H1 (cell line): ENCODE data around the gene BLNK. TPM values are rescaled to one million over a fixed set of nuclear protein-coding genes. Genes with fewer than 3 reads are reported as not detected.
A peak's percentile ranks its signal among the peaks of the same experiment; 100 is the strongest.

Experiments used
- CTCF ChIA-PET: fragments of 300-600 bp; sonication (Branson Sonifier 250); formaldehyde crosslinking; loops from one replicate; lab custom pipeline; 2021; ENCODE audit not compliant: partially characterized antibody; lab: Charles Lee
- POLR2A ChIA-PET: fragments of 300-600 bp; sonication (Branson Sonifier 250); formaldehyde crosslinking; loops from one replicate; lab custom pipeline; 2021; ENCODE audit warnings: inconsistent platforms; ENCODE audit not compliant: partially characterized antibody; lab: Charles Lee
- DNase-seq, 2 experiments: peaks; one replicate each; pipeline versions ENCODE4 v3.0.0 to v3.0.0-alpha.2; 2010 to 2022; ENCODE audit warnings: low spot score in 2 of 2, low read depth in 1 of 2, mixed read lengths in 1 of 2
- FAIRE-seq: peaks from 2 replicates; lab custom pipeline; 2011; peaks lifted over from hg19 to GRCh38; lab: Jason Lieb, UNC
- H2AFZ ChIP-seq: 2 replicates; pipeline ENCODE4 v1.8.1; 2012; ENCODE audit warnings: low read length, inconsistent platforms
- H2AK5ac ChIP-seq: 2 replicates; pipeline ENCODE4 v1.6.1; 2013; ENCODE audit warnings: low read depth, low read length
- H2BK120ac ChIP-seq: replicated peaks from 2 replicates; pipeline ENCODE3; 2013; ENCODE audit warnings: low read depth, low read length, inconsistent platforms
- H2BK12ac ChIP-seq: 2 replicates; pipeline ENCODE4 v1.6.1; 2013; ENCODE audit warnings: low read depth, low read length
- H2BK15ac ChIP-seq: 2 replicates; pipeline ENCODE4 v1.6.1; 2013; ENCODE audit warnings: low read length
- H2BK20ac ChIP-seq: 2 replicates; pipeline ENCODE4 v1.6.1; 2013; ENCODE audit warnings: low read length
- H2BK5ac ChIP-seq: 2 replicates; pipeline ENCODE4 v1.6.1; 2013; ENCODE audit warnings: low read depth, low read length
- H3K14ac ChIP-seq: 2 replicates; pipeline ENCODE4 v1.6.1; 2013; ENCODE audit warnings: inconsistent platforms; ENCODE audit not compliant: insufficient read length
- H3K18ac ChIP-seq: 2 replicates; pipeline ENCODE4 v1.6.1; 2013; ENCODE audit warnings: low read length; ENCODE audit errors: extremely low read depth
- H3K23ac ChIP-seq: 2 replicates; pipeline ENCODE4 v1.6.1; 2013; ENCODE audit warnings: inconsistent platforms; ENCODE audit not compliant: insufficient read length
- H3K23me2 ChIP-seq: 2 replicates; pipeline ENCODE4 v1.6.1; 2013; ENCODE audit warnings: low read depth, low read length
- H3K27ac ChIP-seq: 2 replicates; pipeline ENCODE4 v1.6.1; 2011; ENCODE audit warnings: low read depth, low read length, inconsistent platforms
- H3K27me3 ChIP-seq, 4 experiments: replicated peaks in 1 of 4; 1 replicate in 1 of 4; 2 replicates in 3 of 4; pipeline versions ENCODE4 v1.6.1 to v1.8.1; 2011 to 2013; ENCODE audit warnings: low read length in 3 of 4, mild to moderate bottlenecking in 3 of 4, inconsistent platforms in 2 of 4, mixed read lengths in 2 of 4, moderate library complexity in 1 of 4; ENCODE audit not compliant: control insufficient read depth in 3 of 4, insufficient read depth in 3 of 4; ENCODE audit errors: extremely low read depth in 1 of 4
- H3K36me3 ChIP-seq, 4 experiments: 2 replicates each; pipeline versions ENCODE4 v1.6.1 to v1.8.1; 2011 to 2013; ENCODE audit warnings: mild to moderate bottlenecking in 4 of 4, low read length in 3 of 4, moderate library complexity in 2 of 4, control low read depth in 1 of 4, inconsistent platforms in 1 of 4; ENCODE audit not compliant: insufficient read depth in 4 of 4, control insufficient read depth in 2 of 4
- H3K4ac ChIP-seq: replicated peaks from 2 replicates; pipeline ENCODE3; 2013; ENCODE audit warnings: low read length, low read depth, mixed read lengths, inconsistent platforms; ENCODE audit not compliant: insufficient read length
- H3K4me1 ChIP-seq, 4 experiments: replicated peaks in 1 of 4; 1 replicate in 1 of 4; 2 replicates in 3 of 4; pipeline versions ENCODE4 v1.6.1 to v1.8.1; 2011 to 2013; ENCODE audit warnings: low read length in 3 of 4, inconsistent platforms in 2 of 4, mixed read lengths in 1 of 4; ENCODE audit not compliant: insufficient read depth in 4 of 4, control insufficient read depth in 3 of 4
- H3K4me2 ChIP-seq, 2 experiments: 2 replicates each; pipeline versions ENCODE4 v1.6.1 to v1.8.1; 2011 to 2013; ENCODE audit warnings: low read depth in 2 of 2, low read length in 2 of 2, control low read depth in 1 of 2, inconsistent platforms in 1 of 2, mild to moderate bottlenecking in 1 of 2; ENCODE audit not compliant: insufficient read depth in 1 of 2
- H3K4me3 ChIP-seq, 4 experiments: fragments of 200-600, 300-600 bp in 1 of 4; sonication (generic), shearing (Covaris generic), sonication (Bioruptor Twin) in 1 of 4; 2 replicates each; pipeline versions ENCODE4 v1.5.1 to v1.8.1; 2011 to 2016; ENCODE audit warnings: low read length in 4 of 4, low read depth in 3 of 4, control low read depth in 2 of 4, inconsistent platforms in 2 of 4, mild to moderate bottlenecking in 2 of 4, mixed read lengths in 1 of 4, moderate library complexity in 1 of 4; ENCODE audit not compliant: insufficient read depth in 2 of 4; ENCODE audit errors: extremely low read depth in 1 of 4
- H3K56ac ChIP-seq: replicated peaks from 2 replicates; pipeline ENCODE3; 2013; ENCODE audit warnings: low read depth, mild to moderate bottlenecking, mixed read lengths, low read length, inconsistent platforms; ENCODE audit not compliant: insufficient read length
- H3K79me1 ChIP-seq: 2 replicates; pipeline ENCODE4 v1.6.1; 2013; ENCODE audit warnings: low read depth, low read length, control low read depth
- H3K79me2 ChIP-seq, 2 experiments: 2 replicates each; pipeline versions ENCODE4 v1.6.1 to v1.8.1; 2012 to 2013; ENCODE audit warnings: low read length in 2 of 2, mild to moderate bottlenecking in 2 of 2, inconsistent platforms in 1 of 2; ENCODE audit not compliant: insufficient read depth in 2 of 2, control insufficient read depth in 1 of 2
- H3K9ac ChIP-seq, 4 experiments: replicated peaks in 1 of 4; 1 replicate in 1 of 4; 2 replicates in 3 of 4; pipeline versions ENCODE4 v1.6.1 to v1.8.1; 2011 to 2013; ENCODE audit warnings: low read depth in 3 of 4, low read length in 3 of 4, control low read depth in 2 of 4, mild to moderate bottlenecking in 2 of 4, moderate library complexity in 2 of 4, inconsistent platforms in 1 of 4; ENCODE audit errors: extremely low read depth in 1 of 4
- H3K9me3 ChIP-seq, 2 experiments: 2 replicates each; pipeline versions ENCODE4 v1.6.1 to v1.8.1; 2012 to 2013; ENCODE audit warnings: mild to moderate bottlenecking in 2 of 2, moderate library complexity in 2 of 2, control low read depth in 1 of 2, inconsistent platforms in 1 of 2, low read depth in 1 of 2, low read length in 1 of 2, mixed read lengths in 1 of 2; ENCODE audit not compliant: insufficient read depth in 2 of 2
- H4K20me1 ChIP-seq, 2 experiments: replicated peaks in 1 of 2; 2 replicates each; pipeline versions ENCODE3 to v1.8.1; 2011 to 2013; ENCODE audit warnings: inconsistent platforms in 2 of 2, low read length in 2 of 2, mild to moderate bottlenecking in 1 of 2; ENCODE audit not compliant: insufficient read depth in 2 of 2, control insufficient read depth in 1 of 2
- H4K5ac ChIP-seq: 2 replicates; pipeline ENCODE4 v1.6.1; 2013; ENCODE audit warnings: low read length, low read depth, mixed read lengths, inconsistent platforms; ENCODE audit not compliant: insufficient read length
- H4K8ac ChIP-seq: 2 replicates; pipeline ENCODE4 v1.8.0; 2013; ENCODE audit warnings: mild to moderate bottlenecking, moderate library complexity, low read length, inconsistent platforms; ENCODE audit not compliant: insufficient read depth; ENCODE audit errors: extremely low read depth
- H4K91ac ChIP-seq: replicated peaks from 2 replicates; pipeline ENCODE3; 2013; ENCODE audit warnings: low read length, mixed read lengths, inconsistent platforms; ENCODE audit not compliant: insufficient read length
- WGBS, 2 experiments: shearing (Covaris generic) in 1 of 2; methylation state at CpG; one replicate each; pipeline versions ENCODE4 v1.1.6 to v1.1.7; 2013 to 2015; ENCODE audit warnings: low lambda C conversion rate in 2 of 2, mixed read lengths in 2 of 2, inconsistent platforms in 1 of 2, low coverage in 1 of 2, missing lambda C conversion rate in 1 of 2; ENCODE audit not compliant: insufficient replicate concordance in 2 of 2, insufficient coverage in 1 of 2, insufficient read length in 1 of 2; ENCODE audit errors: extremely low coverage in 1 of 2, missing lambda C conversion rate in 1 of 2; 5-methylcytosine and 5-hydroxymethylcytosine counted together
- polyA plus RNA-seq, 7 experiments: library from polyadenylated mRNA; depleted of rRNA in 3 of 7; stranded (reverse) in 5 of 7; unstranded in 2 of 7; fragments of >200 nt in 5 of 7; fragments of 200-250 nt in 2 of 7; gene quantifications; 1 replicate in 5 of 7; 2 replicates in 1 of 7; 4 replicates in 1 of 7; pipeline versions ENCODE4 v1.2.1 to v1.2.3, GENCODE V29; 2011 to 2013; ENCODE audit warnings: missing spikeins in 2 of 7, mixed read lengths in 2 of 7
- total RNA-seq: library from RNA; stranded (reverse); fragmentation: NEBNext Ultra II Directional; extraction: Animal tissue kit (Norgen Biotek cat#: 25700); gene quantifications from 2 replicates; pipeline ENCODE4 v1.2.1, GENCODE V29; 2021

The BLNK gene
- total and polyA plus RNA-seq, 2 of the 8 experiments (the other 6 are each of a cell fraction or from before 2014, with no cell fraction given) = not detected

DNA sequence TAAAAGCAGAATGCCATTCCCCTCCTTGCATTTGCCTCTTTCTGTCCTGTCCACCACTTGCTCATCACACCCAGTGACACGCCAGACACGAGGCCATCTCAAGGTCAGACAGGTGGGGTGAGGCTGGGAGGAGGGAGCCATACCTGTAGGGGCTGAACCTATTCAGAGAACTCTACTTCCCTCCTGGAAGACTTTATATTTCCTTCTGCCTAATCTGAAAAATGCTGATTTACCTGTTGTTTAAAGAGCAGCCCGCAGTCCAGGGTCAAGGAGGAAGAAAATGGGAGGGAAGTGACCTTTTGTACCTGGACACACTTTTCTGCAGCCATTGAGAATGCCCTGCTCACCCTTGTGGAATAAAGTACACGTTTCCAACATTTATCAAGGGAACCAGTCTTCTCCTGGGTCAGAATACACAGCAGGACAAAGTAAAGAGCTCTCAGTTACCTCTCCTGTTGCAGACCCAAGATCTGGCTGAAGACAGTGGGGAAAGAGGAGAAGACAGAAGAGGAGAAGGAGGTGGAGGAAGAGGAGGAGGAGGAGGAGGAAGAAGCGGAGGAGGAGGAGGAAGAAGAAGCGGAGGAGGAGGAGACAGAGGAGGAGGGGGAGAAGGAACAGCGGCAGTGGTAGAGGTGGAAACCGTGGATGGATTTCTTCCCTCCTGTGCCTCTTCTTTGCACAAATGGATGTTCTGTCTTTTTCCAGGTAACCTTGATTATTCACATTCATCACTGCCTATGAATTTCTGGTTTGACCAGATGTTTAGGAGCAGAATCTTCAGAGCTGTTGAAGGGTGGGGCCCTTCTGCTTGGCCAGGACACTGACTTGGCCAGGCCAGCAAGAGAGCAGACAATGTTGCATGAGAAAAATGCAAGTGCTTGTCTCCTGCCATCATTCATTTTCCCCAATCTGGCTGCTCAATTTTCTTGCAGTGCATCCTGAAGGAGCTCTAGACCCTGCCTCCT lies 1.2 kb upstream of the BLNK start:
- Histone ChIP-seq H4K5ac (no peak overlapping the region), H3K4me3 (no peak overlapping the region), H4K91ac (no peak overlapping the region), H3K18ac (no peak overlapping the region), H3K9me3 (no peaks in the 10 kb centered on the region), H2BK15ac (no peak overlapping the region), H3K79me2 (no peaks in the 10 kb centered on the region), H3K4me1 (no peaks in the 10 kb centered on the region), H3K23me2 (no peaks in the 10 kb centered on the region), H2AK5ac (no peak overlapping the region), H4K20me1 (no peaks in the 10 kb centered on the region), H3K4me2 (no peak overlapping the region), H2BK5ac (no peak overlapping the region), H3K27ac (no peak overlapping the region), H2BK120ac (no peak overlapping the region), H3K56ac (no peak overlapping the region), H2AFZ (0 out of 2 replicates have a peak overlapping the region, but pooled peaks have one; percentile 18), H3K79me1 (no peaks in the 10 kb centered on the region), H3K36me3 (no peaks in the 10 kb centered on the region), H4K8ac (no peak overlapping the region), H2BK12ac (no peak overlapping the region), H2BK20ac (peak overlapping the region; percentile 40; the same call in 1 of the 2 replicates), H3K23ac (no peak overlapping the region), H3K9ac (no peak overlapping the region), H3K14ac (no peak overlapping the region), H3K4ac (no peak overlapping the region), H3K27me3 (no peaks in the 10 kb centered on the region)
- WGBS, 2 experiments = 57 to 85% methylated on average over 1 to 8 of the region's 8 CpGs
- no peak for FAIRE-seq
- ChIA-PET CTCF (interaction anchor here (0.8 to 1.4 kb wide), 5 partner anchors 37 to 68 kb away, joined by 3 read pairs; no protein-coding TSS in a partner anchor), POLR2A (interaction anchor here (0.6 kb wide), 1 partner anchor 26 kb away, joined by 3 read pairs; no protein-coding TSS in a partner anchor)
- no peak for DNase-seq
